Measurements from ENCODE around the gene DACT1.

DACT1 gene

GRCh38 chr14:58634406-58635090 is 3.2 kb upstream of the DACT1 start:
- H4K20me1 ChIP-seq (ENCODE audit: insufficient read depth, low read length) = no peaks in the 10 kb centered on the region
- peaks cover 4% of the 10 kb centered on the region for H3K4me1 ChIP-seq (ENCODE audit: insufficient read depth, low read length, severe bottlenecking)
- H2AFZ ChIP-seq (ENCODE audit: low read length) = no peak overlapping the region
- H3K9ac ChIP-seq (ENCODE audit: low read length) = no peak overlapping the region
- H3K79me2 ChIP-seq (ENCODE audit: insufficient read depth, low read length) = no peaks in the 10 kb centered on the region
- H3K27ac ChIP-seq (ENCODE audit: low read depth, low read length, poor library complexity, severe bottlenecking) = no peak overlapping the region
- peaks cover 3% of the 10 kb centered on the region; the same call in 1 of the 2 replicates for H3K27me3 ChIP-seq (ENCODE audit: insufficient read depth, low read length)
- no peaks in the 10 kb centered on the region for H3K36me3 ChIP-seq (ENCODE audit: insufficient read depth, low read length)
- no peaks in the 10 kb centered on the region for H3K9me3 ChIP-seq (ENCODE audit: low read length)
- H3F3A ChIP-seq (ENCODE audit: insufficient read depth, low read length) = no peaks in the 10 kb centered on the region
- H3K9me2 ChIP-seq (ENCODE audit: low read depth, low read length) = no peaks in the 10 kb centered on the region
- TF ChIP-seq EZH2 (IDR thresholded peaks at IDR 0.05; ENCODE audit: borderline replicate concordance, low read length) (no peak), CTCF (IDR thresholded peaks at IDR 0.05; ENCODE audit: low read length) (no peak)
- H3K4me3 ChIP-seq (ENCODE audit: low read depth, low read length, poor library complexity, severe bottlenecking) = no peak overlapping the region
- H3K4me2 ChIP-seq (ENCODE audit: low read length) = no peak overlapping the region

- Histone ChIP-seq H3K79me2 (ENCODE audit: insufficient read depth, low read length) (no peaks in the 10 kb centered on the region), H3K9ac (ENCODE audit: low read length) (no peak overlapping the region), H3F3A (ENCODE audit: insufficient read depth, low read length) (no peaks in the 10 kb centered on the region), H3K4me3 (ENCODE audit: low read depth, low read length, poor library complexity, severe bottlenecking) (no peak overlapping the region), H3K27me3 (ENCODE audit: insufficient read depth, low read length) (peaks cover 3% of the 10 kb centered on the region; the same call in 1 of the 2 replicates), H4K20me1 (ENCODE audit: insufficient read depth, low read length) (no peaks in the 10 kb centered on the region), H3K9me2 (ENCODE audit: low read depth, low read length) (no peaks in the 10 kb centered on the region), H3K4me2 (ENCODE audit: low read length) (no peak overlapping the region), H2AFZ (ENCODE audit: low read length) (no peak overlapping the region), H3K4me1 (ENCODE audit: insufficient read depth, low read length, severe bottlenecking) (peaks cover 4% of the 10 kb centered on the region), H3K9me3 (ENCODE audit: low read length) (no peaks in the 10 kb centered on the region), H3K36me3 (ENCODE audit: insufficient read depth, low read length) (no peaks in the 10 kb centered on the region), H3K27ac (ENCODE audit: low read depth, low read length, poor library complexity, severe bottlenecking) (no peak overlapping the region)
- TF ChIP-seq CTCF (IDR thresholded peaks at IDR 0.05; ENCODE audit: low read length) = no peak
- no peak for TF ChIP-seq EZH2 (IDR thresholded peaks at IDR 0.05; ENCODE audit: borderline replicate concordance, low read length)
These were observed 2.5 kb upstream of the DACT1 start for GRCh38 chr14:58635091-58635830.

GRCh38 chr14:58636129-58636528 is 1.6 kb upstream of the DACT1 start:
- Histone ChIP-seq H3K4me3 (ENCODE audit: low read depth, low read length, poor library complexity, severe bottlenecking) (no peak overlapping the region), H3K9me3 (ENCODE audit: low read length) (no peaks in the 10 kb centered on the region), H3K4me2 (ENCODE audit: low read length) (no peak overlapping the region), H3K79me2 (ENCODE audit: insufficient read depth, low read length) (no peaks in the 10 kb centered on the region), H3F3A (ENCODE audit: insufficient read depth, low read length) (no peaks in the 10 kb centered on the region), H3K27ac (ENCODE audit: low read depth, low read length, poor library complexity, severe bottlenecking) (no peak overlapping the region), H3K9ac (ENCODE audit: low read length) (no peak overlapping the region), H4K20me1 (ENCODE audit: insufficient read depth, low read length) (no peaks in the 10 kb centered on the region), H3K4me1 (ENCODE audit: insufficient read depth, low read length, severe bottlenecking) (peaks cover 4% of the 10 kb centered on the region), H3K36me3 (ENCODE audit: insufficient read depth, low read length) (no peaks in the 10 kb centered on the region), H2AFZ (ENCODE audit: low read length) (no peak overlapping the region), H3K9me2 (ENCODE audit: low read depth, low read length) (no peaks in the 10 kb centered on the region), H3K27me3 (ENCODE audit: insufficient read depth, low read length) (peaks cover 3% of the 10 kb centered on the region; the same call in 1 of the 2 replicates)
- no peak for TF ChIP-seq CTCF (IDR thresholded peaks at IDR 0.05; ENCODE audit: low read length)
- no peak for TF ChIP-seq EZH2 (IDR thresholded peaks at IDR 0.05; ENCODE audit: borderline replicate concordance, low read length)
